Erythroblast (primary cell): ENCODE results near the gene ARID3B.

Experiments used
- GATA1 ChIP-seq: IDR thresholded peaks from 2 replicates; pipeline ENCODE4 v1.6.1; 2011; ENCODE audit warnings: low read depth, mild to moderate bottlenecking, control low read depth, low read length, moderate library complexity
- POLR2A ChIP-seq: IDR thresholded peaks from 2 replicates; pipeline ENCODE4 v1.6.1; 2011; ENCODE audit warnings: mild to moderate bottlenecking, low read length

DNA sequence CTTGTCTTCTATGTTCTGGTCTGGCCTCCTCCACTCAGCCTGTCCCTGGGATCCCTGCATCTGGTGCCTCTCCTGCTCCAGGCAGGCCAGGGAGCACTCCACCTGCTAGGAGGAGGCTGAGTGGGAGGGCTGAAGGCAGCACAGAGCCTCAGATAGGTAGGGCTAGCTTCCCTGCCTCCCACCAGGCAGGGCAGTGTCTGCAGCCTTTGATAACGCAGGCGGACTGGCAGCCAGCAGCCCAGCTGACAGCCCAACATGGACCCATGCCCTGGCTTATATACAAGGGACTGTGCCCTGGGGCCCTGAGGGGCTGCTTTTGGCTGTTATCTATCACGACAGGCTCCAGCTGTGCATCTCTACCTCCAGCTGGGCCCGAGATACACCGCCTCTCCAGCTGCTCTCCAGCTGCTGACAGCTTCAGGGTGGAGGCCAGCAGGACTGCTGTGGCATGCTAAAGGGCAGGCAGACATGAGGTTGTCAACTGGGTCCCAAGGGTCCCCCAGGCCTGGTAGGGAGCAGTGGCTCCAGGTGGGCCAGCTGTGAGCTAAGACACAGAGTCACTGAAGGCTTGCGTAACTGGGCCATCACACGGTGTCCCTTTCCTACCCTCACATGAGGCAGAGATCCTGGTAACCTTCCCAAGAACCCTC is 69.4 kb downstream of the ARID3B start:
- TF ChIP-seq POLR2A (peak; percentile 87), GATA1 (peak; percentile 99)
